Effector memory CD4-positive, alpha-beta T cell (primary cell): ENCODE results near the gene AOPEP.

Experiments used
- DNase-seq, 3 donors: peaks; one replicate each; pipeline ENCODE4 v3.0.0-alpha.2; 2020
- H3K27ac ChIP-seq: 2 replicates; pipeline ENCODE4 v1.7.0; 2013; ENCODE audit warnings: mild to moderate bottlenecking, low read length, moderate library complexity; ENCODE audit not compliant: insufficient read depth, poor library complexity, severe bottlenecking
- H3K27me3 ChIP-seq: replicated peaks from 2 replicates; pipeline ENCODE4 v1.7.0; 2013; ENCODE audit warnings: mild to moderate bottlenecking, low read length; ENCODE audit not compliant: insufficient read depth, control insufficient read depth, poor library complexity, severe bottlenecking
- H3K36me3 ChIP-seq: 2 replicates; pipeline ENCODE4 v1.7.0; 2013; ENCODE audit warnings: mild to moderate bottlenecking, low read length, moderate library complexity; ENCODE audit not compliant: control insufficient read depth, insufficient read depth
- H3K4me1 ChIP-seq: 2 replicates; pipeline ENCODE4 v1.7.0; 2013; ENCODE audit warnings: low read length, mild to moderate bottlenecking; ENCODE audit not compliant: control insufficient read depth, insufficient read depth, poor library complexity, severe bottlenecking
- H3K4me3 ChIP-seq: 2 replicates; pipeline ENCODE4 v1.7.0; 2013; ENCODE audit warnings: low read length, low read depth, mild to moderate bottlenecking; ENCODE audit not compliant: insufficient read depth, poor library complexity, severe bottlenecking
- H3K9me3 ChIP-seq: 2 replicates; pipeline ENCODE4 v1.7.0; 2013; ENCODE audit warnings: mild to moderate bottlenecking, low read length, moderate library complexity; ENCODE audit not compliant: control insufficient read depth

Gene AOPEP

DNA sequence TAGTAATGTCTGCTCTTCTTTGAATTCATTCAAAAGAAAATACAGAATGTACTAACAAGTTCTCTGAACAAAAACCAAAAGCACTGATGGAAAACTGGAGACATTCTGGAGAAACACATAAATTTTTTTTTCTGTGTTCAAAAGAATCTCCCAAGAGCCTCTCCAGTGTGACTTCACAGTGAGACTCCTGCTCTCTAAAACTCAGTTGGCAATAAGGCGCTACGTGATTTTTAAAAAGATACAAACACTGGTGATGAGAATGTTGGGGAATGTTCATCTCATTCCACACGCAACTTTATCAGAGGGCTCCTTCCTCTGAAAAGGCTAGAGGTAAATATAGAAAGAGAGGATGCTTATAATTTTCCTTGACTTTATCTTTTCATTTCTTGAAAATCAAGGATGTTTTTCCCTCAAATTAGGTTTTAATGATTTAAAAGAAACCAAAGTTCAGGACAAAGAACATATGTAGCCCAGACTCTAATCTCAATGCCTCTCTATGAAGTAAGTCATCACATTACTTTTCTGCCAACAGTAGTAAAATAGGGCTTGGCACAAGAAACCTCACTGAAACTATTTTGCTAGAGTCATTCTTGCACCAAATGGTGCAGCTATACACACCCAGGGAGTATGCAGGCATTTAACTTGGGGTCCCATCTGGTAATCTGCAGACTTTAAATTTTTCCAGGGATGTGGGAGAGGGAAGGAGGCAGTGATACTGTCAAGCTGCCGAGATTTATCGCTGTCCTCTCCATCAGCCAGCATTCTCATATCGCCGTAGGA is 12.9 kb upstream of the AOPEP start:
- Histone ChIP-seq H3K27ac (no peak overlapping the region), H3K4me3 (no peak overlapping the region), H3K9me3 (no peaks in the 10 kb centered on the region), H3K36me3 (no peaks in the 10 kb centered on the region), H3K27me3 (no peaks in the 10 kb centered on the region), H3K4me1 (no peaks in the 10 kb centered on the region)
- DNase-seq: no peak

DNA sequence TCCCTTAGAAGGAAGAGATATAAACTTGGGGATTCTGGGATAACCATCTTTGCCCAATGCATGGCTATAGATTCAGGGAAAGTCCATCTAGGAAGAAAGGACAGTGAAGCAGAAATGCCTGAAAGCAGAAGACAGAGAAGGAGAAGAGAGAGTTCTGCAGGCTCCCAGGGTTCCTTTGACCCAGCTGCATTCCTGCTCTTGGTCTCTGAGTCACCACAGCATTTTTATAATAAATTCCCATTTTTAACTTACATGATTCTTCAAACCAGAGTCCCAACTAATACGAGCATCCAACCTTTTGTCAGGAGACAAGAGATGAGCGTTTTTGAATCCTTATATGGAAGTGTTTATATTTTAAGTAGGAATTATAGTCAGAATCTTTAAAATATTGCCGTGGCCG is 12.0 kb upstream of the AOPEP start:
- no peaks in the 10 kb centered on the region for H3K9me3 ChIP-seq
- no peak overlapping the region for H3K4me3 ChIP-seq

DNA sequence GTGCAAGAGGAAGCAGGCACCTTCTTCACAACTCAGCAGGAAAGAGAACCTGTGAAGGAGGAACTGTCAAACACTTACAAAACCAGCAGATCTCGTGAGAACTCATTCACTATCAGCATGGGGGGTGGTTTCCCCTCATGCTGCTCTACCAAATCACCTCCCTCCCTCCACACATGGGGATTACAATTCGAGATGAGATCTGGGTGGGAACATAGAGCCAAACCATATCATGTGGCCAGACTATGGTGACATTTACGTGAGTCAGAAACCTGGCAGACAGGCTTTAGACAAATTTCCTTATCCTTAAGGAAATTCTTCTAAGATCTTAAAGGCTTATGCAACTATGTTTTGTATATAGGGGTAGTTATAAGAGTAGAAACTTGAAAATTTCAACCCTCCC is 8.7 kb upstream of the AOPEP start:
- no peak for DNase-seq

More for the DNA sequence above, 12.0 kb upstream of the AOPEP start:
- Histone ChIP-seq H3K36me3 (no peaks in the 10 kb centered on the region), H3K27ac (no peak overlapping the region), H3K27me3 (no peaks in the 10 kb centered on the region), H3K4me1 (no peaks in the 10 kb centered on the region)
- DNase-seq: no peak

DNA sequence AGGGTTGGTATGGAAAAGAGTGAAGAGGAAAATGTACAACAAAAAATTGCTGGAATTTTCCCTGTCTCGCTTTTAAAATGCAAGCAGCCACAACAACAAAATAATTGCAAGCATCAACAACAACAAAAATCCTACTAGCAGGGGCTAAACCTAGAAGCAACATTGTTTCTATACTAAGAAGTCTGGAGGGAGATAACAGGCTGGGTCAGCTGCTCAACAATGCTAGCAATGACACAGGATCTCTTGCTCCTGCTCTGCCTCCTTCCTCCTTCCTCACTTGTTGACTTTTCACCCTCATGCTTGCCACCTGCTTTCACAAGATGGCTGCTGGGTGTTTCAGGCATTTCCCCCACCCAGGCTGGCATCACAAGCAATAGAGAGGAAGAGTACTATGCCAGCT is 7.6 kb upstream of the AOPEP start:
- H3K4me1 ChIP-seq: no peaks in the 10 kb centered on the region
- no peaks in the 10 kb centered on the region for H3K9me3 ChIP-seq
- H3K4me3 ChIP-seq: no peak overlapping the region
- no peak overlapping the region for H3K27ac ChIP-seq
- H3K27me3 ChIP-seq: no peaks in the 10 kb centered on the region
- no peaks in the 10 kb centered on the region for H3K36me3 ChIP-seq
- DNase-seq: no peak

More for the DNA sequence above, 8.7 kb upstream of the AOPEP start:
- no peaks in the 10 kb centered on the region for H3K4me1 ChIP-seq
- no peaks in the 10 kb centered on the region for H3K27me3 ChIP-seq
- H3K36me3 ChIP-seq: no peaks in the 10 kb centered on the region
- no peak overlapping the region for H3K27ac ChIP-seq
- H3K4me3 ChIP-seq: no peak overlapping the region
- H3K9me3 ChIP-seq: no peaks in the 10 kb centered on the region

DNA sequence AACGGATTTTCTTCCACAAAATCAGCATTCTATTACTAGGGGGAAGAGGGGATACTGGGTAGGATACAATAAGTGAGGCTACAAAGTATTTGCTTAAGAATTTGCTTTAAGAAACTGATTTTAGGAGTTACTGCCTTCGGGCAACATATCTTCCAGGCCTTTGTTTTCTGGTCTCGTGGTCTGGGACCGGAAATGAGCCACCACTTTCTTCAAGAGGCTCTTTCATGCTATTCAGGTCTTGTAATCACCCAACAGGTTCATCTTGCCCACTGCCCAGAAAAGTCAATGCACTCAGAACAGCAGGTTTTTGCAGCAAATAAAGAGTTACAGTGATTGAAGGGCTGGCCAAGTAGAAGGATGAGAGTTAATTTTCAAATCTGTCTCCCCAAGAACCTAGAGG is 6.6 kb upstream of the AOPEP start:
- Histone ChIP-seq H3K4me3 (no peak overlapping the region), H3K36me3 (no peaks in the 10 kb centered on the region), H3K27ac (no peak overlapping the region), H3K4me1 (no peaks in the 10 kb centered on the region), H3K27me3 (no peaks in the 10 kb centered on the region), H3K9me3 (no peaks in the 10 kb centered on the region)
- DNase-seq: no peak

DNA sequence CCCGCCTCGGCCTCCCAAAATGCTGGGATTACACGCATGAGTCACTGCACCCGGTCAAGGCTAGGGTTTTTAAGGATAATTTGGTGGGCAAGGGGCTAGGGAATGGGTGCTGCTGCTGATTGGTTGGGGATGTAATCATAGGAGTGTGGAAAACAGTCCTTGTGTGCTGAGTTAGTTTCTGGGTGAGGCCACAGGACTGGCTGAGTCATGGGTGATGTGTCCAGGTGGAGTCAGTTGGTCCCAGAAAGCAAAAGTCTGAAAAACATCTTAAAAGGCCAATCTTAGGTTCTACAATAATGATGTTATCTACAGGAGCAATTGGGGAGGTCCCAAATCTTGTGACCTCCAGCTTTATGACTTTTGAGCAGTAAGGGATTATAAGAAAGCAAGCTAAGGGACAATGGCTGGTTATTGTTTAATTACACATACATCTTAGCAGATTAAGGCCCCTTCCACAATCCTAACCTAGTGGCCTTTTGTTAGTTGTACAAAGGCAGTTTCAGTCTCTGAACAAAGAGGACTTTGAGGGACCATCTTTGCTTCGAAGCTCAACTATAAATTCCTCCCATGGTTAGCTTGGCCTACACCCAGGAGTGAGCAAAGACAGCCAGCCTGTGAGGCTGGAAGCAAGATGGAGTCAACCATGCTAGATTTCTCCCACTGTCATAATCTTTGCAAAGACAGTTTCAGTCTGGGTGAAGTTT is 5.5 kb upstream of the AOPEP start:
- Histone ChIP-seq H3K9me3 (no peaks in the 10 kb centered on the region), H3K27me3 (no peaks in the 10 kb centered on the region), H3K4me3 (no peak overlapping the region), H3K36me3 (no peaks in the 10 kb centered on the region), H3K27ac (no peak overlapping the region), H3K4me1 (no peaks in the 10 kb centered on the region)
- DNase-seq: no peak

DNA sequence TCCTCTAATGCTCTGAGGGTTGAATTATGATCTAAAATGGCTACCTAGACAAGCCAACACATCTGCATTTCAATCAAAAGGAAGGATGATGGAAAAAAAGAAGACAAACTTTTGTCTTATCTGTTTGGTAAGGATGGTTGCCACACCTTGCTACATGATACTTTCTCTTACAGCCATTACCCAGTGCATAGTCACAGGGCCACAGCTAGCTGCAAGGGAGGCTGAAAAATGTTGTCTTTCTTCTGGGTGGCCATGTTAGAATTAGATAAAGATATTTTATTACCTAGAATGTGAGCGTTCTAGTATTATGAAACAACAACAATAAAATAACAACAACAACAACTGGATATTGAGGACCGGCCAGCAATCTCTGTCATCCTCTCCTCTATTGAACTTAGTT is 4.7 kb upstream of the AOPEP start:
- Histone ChIP-seq H3K4me1 (no peaks in the 10 kb centered on the region), H3K9me3 (no peaks in the 10 kb centered on the region), H3K27me3 (no peaks in the 10 kb centered on the region), H3K36me3 (no peaks in the 10 kb centered on the region), H3K27ac (no peak overlapping the region), H3K4me3 (no peak overlapping the region)
- DNase-seq: no peak

DNA sequence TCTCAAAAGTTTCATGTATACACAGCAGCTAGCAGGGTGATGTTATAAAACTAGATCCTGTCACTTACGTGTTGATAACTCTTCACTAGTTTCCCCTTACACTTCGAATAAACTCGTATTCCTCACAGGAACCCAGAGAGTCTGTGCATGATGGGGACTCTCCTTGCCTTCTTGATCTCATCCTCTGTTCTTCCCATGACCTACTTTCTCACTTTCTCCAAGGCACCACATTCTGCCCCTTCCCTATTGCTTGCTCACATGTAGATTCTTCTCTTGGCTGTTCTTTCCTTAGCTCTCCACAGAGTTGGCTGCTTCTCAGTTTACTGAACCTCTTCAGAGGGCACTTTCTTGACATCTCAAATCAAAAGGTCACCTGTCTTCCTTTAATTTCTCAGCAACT is 1.2 kb upstream of the AOPEP start:
- DNase-seq: no peak
- Histone ChIP-seq H3K4me3 (no peak overlapping the region), H3K36me3 (no peaks in the 10 kb centered on the region), H3K27ac (no peak overlapping the region), H3K9me3 (no peaks in the 10 kb centered on the region), H3K27me3 (no peaks in the 10 kb centered on the region), H3K4me1 (peaks cover 6% of the 10 kb centered on the region)

DNA sequence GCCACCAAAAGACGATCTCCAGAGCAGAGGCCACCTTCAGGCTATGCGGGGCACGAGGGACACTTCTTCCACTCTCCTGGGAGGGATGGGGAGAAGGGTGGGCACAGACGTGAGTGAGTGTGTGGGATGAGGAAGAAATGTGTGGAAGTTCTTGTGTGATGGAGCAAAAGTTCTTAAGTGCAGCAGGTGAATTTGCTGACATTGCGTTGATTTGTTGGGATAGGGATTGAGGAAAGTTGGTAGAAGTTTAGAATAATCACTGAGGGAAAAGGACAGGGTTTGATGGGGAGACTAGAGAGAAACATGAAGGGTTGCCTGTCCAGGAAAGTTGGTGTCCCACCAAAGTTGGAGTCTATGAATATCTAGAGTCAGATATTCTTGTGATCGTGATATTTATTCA is 2.2 kb downstream of the AOPEP start:
- no peak for DNase-seq
- H3K27ac ChIP-seq: no peak overlapping the region
- H3K9me3 ChIP-seq: no peaks in the 10 kb centered on the region
- H3K4me1 ChIP-seq: peaks cover 6% of the 10 kb centered on the region
- no peaks in the 10 kb centered on the region for H3K27me3 ChIP-seq
- no peaks in the 10 kb centered on the region for H3K36me3 ChIP-seq
- H3K4me3 ChIP-seq: no peak overlapping the region

DNA sequence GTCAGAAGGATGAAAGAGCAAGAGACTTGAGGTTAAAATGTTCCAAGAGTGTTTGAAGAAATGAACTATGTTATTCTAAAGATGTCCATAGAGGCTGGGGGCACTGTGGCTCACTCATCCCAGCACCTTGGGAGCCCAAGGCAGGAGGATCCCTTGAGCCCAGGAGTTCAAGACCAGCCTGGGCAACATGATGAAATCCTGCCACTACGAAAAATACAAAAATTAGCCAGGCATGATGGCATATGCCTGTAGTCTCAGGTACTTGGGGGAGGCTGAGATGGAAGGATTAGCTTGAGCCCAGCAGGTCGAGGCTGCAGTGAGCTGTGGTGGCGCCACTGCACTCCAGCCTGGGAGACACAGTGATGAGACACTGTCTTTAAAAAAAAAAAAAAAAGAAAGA is 2.7 kb downstream of the AOPEP start:
- Histone ChIP-seq H3K4me3 (no peak overlapping the region), H3K9me3 (no peaks in the 10 kb centered on the region), H3K36me3 (no peaks in the 10 kb centered on the region), H3K27me3 (no peaks in the 10 kb centered on the region), H3K27ac (no peak overlapping the region), H3K4me1 (peaks cover 6% of the 10 kb centered on the region)
- no peak for DNase-seq
